Fibroblast of skin of left biceps (primary cell): ENCODE data around the gene PGAM5.
A peak's percentile ranks its signal among the peaks of the same experiment; 100 is the strongest.

Source experiments
- DNase-seq, 2 experiments: peaks; one replicate each; pipeline ENCODE4 v3.0.0-alpha.2; 2013; ENCODE audit warnings: low read depth in 2 of 2

PGAM5 gene

DNA sequence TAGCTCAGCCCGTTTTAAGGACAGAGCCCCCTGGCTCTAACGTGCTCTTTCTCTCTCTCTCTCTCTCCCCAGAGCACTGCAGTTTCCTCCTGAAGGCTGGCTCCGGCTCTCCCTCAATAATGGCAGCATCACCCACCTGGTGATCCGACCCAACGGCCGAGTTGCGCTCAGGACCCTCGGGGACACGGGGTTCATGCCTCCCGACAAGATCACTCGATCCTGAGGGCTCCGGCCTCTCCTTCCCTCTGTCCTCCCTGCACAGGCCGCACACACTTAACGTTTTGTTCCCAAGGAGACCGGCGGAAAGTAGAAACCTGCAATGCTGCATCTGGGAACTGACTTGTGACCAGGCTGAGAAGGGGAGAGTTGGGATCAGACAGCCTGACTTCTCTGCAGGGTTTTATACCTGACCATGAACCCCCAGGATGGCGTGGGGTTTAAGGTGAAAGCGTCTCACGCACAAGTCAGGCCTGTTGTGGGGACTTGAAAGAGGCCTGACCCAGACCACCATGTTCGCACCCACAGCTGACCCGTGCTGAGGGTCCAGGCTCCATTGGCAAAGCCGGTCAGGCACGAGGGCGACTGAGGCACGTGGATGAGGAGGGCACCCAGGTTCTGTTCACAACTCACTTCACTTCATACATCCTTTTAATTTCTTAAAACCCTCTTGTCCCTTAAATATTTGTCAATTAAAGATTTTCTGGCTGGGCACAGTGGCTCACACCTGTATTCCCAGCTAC is 10.1 kb downstream of the PGAM5 start:
- DNase-seq: no peak

DNA sequence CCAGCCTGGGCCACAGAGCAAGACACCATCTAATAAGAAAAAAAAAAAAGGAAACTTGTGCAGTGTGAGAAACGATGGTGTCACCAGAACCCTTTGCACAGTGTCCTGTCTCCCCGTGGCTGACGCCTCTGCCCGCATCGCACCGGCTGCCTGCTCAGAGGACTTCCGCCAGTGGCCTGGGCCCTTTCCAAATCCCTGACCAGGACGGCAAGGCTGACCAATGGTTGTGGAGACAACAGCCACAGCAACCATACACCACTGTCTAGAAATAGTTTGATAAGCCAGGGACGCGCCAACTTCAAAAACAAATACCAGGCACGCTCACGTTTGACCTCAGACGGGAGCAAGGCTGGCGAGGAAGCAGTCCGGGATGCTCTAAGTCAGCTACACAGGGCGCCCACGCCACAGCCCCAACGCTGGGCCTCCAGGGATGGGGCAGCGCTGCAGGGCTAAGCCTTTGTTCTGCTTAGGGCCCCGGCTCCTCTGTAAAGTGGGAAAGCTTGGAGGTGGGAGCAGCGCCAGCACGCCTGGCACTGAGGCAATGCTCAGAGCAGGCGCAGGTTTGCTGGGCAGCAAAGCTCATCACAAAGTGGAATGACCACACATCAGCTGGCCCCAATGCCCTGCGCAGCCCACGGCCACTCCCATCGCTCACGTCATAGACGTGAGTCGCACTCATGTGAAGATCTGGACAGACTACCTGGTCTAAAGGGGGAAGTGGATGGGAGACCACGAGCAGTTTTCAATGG is 12.5 kb downstream of the PGAM5 start:
- DNase-seq: no peak

DNA sequence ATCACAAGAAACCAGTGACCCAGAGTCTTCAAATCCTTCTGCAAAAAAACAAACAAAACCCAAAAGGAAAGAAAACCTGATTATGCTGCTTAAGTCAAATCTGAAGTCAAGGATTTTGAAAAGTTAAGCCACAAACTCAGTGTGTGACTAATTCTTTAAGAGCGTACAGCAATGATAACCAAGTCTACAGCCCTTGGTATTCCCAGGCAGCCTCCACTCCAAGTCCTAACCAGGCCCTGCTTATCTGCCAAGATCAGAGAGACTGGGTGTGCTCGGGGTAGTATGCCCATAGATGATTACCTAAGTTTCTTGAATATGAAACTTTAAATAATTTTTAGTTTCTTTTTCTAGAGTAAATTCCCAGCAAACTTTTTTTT is 13.1 kb downstream of the PGAM5 start:
- no peak for DNase-seq

DNA sequence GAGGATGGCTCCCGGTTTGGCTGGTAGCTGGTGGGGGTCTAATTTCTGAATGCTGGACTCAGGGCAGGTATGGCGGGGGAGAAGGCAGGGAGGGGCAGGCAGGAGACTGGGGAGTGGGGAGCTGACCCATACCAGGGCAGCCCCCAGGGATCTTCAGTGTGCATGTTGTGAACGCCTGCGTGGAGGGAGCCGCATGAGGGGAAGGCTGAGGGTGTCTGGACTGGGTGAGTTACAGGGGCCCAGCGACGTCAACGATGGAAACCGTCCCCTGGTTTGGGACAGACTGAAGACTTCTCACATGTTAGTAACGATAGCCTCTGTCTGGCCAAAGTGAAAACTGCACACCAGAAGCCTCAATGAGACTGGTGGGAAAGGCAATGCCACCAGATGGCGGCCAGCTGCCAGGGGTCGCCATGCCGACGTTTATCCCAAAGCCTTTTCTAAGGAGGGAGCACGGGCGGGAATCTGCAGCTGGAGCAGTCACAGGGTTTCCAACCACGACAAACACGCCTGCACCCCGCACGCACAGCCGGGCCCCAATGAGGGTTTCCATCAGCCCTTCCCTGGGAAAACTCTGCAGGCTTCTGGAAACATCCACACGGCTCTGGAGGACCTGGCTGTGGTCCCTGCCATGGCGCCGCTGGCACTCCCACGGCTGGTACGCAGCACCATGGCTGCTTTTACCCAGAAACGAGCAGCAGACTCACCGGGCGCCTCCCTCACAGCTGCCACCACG is 14.0 kb downstream of the PGAM5 start:
- no peak for DNase-seq

DNA sequence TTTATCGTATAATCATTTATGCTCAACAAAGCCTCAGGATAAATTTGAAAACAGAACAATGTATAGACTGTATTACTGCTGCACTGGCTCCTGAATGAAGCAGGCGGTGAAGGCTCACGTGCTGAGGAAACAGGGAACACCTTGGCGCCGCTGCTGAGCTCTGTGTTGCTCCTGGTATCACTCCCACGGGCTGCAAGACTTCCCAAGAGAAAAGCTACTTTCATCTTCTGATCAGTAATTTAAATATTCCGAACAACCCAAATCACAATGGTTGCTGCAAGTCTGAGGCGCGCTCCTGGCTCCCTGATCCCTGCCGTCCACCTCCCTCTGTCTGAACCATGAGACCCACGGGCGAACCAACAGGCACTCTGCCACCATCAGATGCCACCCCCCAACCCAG is 15.7 kb downstream of the PGAM5 start:
- DNase-seq: no peak

DNA sequence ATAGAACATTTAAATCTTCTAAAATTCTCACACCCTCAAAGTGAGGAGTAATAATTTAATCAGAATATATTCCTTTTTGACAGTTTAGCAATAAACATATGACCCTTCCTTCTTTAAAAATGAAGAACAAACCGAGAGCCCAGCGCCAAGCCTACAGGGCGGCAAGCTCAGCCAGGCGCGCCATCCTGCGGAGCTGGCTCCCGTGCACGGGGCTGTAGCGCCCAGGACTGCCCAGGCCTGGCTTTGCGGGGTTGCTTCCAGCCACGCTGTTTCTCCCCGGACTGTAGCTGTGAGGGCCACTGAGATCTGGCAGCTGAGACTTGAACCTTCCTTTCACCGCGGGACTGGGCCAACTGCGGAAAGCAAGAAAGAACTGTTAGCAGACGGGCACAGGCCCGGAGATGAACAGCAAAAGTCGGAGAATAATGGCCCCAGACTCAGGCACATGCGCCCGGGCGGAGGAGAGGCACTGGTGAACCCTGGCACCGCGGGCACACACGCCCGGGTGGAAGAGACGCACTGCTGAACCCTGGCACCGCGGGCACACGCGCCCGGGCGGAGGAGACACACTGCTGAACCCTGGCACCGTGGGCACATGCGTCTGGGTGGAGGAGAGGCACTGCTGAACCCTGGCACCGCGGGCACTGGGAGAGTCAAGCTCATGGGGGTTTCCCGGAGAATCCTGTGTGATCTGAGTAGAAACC is 16.6 kb downstream of the PGAM5 start:
- no peak for DNase-seq

DNA sequence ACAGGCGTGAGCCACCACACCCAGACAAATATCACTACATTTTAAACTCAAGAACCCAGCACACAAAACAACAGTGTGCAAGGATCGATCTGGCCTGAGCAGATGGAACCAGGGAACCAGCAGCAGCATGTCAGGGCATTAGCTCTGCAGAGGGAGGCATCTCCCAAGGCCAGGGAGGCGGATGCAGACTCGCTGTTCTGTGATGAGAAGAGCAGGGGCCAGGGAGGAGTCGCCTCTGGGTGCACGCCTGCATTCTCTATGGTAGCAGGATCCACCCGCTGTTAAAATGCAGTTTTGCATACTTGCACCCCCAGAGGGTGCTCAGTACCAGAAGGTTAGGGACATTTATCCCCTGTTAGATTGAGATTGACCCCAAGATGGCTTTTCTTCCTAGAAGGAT is 17.9 kb downstream of the PGAM5 start:
- DNase-seq: no peak

DNA sequence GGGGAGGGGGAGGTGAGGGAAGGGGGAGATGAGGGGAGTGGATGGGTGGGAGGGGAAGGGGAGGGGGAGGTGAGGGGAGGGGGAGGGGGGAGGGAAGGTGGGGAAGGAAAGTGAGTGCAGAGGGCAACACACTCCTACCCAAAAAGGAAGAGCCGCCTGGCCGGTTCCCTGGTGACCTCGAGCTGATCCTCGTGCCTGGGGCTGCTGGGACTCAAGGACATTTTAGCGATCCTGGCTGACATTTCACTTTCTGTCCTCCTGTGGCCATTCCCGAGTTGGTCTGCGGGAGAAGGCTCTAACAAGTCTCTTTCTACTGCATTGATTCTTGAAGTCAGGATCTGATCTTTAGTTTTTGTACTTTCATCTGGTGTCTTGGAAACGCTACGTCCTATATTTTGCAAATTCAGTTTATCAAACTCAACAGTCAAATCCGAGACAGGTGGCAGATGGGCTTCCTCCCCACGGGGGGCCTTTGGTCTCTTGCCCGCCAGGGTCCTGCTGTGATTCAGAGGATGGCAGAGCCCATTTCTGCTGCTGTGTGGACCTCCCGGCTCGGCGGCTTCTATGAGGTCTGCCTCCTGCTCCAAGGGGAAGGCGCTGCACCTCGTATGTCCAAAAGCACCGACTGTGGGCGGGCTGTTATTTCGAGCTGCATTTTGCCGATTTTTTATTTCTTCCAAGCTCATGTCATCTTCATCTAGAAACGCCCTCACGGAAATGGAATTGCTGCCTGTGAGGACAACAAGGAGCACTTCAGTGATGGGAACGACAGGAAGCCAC is 19.1 kb downstream of the PGAM5 start:
- no peak for DNase-seq

DNA sequence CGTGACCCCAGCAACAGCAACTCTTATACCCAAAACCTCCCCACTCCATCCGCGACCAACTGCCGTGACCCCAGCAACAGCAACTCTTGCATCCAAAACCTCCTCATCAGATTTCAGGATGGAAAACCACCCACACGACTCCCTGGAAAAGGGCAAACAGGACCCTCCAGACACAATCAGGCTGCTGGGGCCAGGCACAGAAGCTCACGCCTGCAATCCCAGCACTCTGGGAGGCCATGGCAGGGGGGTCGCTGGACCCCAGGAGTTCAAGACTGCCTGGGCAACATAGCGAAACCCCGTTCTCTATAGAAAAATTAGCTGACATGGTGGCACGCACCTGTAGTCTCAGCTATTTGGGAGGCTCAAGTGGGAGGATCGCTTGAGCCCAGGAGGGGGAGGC is 19.7 kb downstream of the PGAM5 start:
- no peak for DNase-seq

DNA sequence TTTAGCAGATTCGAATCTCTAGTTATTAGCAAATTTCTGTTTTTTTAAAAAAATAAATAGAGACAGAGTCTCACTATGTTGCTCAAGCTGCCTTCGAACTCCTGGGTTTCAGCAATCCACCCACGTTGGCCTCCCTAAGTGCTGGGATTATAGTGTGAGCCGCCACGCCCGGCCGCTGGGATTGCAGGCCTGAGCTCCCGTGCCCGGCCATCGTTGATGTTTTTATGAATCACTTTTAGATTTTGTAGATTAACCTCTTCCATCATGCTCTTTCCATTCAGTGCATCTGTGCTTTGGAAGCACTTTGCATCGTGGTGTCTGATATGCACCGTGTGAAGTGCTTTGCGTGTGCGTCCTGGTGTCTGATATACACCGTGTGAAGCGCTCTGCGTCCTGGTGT is 20.9 kb downstream of the PGAM5 start:
- no peak for DNase-seq

DNA sequence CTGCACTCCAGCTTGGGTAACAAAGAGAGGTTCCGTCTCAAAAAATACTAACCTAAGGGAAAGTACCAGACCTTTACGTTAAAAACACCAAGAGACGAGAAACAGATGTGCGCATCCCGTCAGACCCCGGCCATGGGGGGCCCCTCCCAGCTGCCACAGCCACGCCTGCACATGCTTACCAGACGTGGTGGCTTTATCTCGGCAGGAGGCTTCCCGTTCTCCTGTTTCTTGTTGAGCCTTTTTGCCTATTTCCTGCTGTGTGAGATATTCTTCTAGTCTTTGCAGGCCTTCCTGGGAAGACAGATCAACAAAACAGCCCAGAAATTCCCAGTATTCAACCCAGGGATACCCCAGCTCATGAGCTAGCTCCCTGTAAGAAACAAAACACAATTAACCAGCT is 23.6 kb downstream of the PGAM5 start:
- peak; percentile 48 to 56 for DNase-seq

DNA sequence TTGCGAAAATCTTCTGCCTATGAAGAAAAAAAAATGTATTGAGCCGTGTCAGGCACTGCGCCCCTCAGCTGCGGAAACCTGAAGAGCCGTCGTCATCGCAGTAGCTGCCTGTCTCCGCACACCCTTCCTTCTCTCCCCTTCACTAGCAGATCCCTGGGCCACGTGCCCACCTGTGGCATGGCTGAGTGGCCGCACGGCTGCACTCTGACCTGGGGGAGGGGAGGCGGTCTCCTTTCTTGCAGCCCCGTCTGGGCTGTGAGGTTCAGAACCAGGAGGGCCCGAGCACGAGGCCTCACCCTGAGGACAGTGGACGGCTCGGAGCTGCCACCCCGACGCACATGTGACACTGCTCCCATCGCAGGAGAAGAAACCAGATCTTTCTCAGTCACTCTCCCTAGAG is 24.9 kb downstream of the PGAM5 start:
- no peak for DNase-seq

DNA sequence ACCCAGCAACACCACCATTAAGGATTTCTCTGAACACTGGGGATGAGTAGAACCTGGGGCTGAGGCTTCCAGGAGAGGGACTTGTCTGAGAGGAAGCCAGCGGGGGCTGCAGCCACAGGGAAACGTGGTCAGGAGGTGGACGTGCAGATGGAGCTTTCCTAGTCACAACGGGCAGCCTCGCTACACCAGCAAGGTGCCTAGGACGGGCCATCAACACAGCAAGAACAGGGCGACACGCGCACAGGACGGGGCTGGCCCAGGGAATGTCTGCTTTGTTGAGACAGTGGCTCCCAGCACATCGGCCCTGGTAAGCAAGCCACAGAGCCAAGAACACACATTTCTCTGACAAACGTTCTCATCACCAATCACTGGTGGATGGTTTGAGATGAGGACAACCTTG is 25.7 kb downstream of the PGAM5 start:
- DNase-seq: no peak

DNA sequence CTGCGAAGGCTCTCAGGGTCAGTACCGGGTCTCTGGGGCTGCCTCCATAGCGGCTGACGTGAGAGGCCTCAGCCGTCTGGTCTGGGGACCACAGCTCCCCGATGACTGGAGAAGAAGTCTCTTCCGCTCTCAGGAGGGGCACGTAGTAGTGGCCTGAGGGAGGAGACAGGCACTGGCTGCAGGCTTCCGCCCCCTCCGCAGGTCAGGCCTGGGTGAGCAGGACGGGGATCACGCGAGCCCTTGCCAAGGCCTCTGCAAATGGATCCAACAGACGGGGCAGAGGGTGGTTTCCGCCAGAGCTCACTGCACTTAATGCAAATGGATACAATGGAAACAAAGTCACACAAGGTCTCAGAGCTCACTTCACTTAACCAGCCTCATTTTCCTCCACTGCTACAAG is 26.3 kb downstream of the PGAM5 start:
- DNase-seq: no peak

DNA sequence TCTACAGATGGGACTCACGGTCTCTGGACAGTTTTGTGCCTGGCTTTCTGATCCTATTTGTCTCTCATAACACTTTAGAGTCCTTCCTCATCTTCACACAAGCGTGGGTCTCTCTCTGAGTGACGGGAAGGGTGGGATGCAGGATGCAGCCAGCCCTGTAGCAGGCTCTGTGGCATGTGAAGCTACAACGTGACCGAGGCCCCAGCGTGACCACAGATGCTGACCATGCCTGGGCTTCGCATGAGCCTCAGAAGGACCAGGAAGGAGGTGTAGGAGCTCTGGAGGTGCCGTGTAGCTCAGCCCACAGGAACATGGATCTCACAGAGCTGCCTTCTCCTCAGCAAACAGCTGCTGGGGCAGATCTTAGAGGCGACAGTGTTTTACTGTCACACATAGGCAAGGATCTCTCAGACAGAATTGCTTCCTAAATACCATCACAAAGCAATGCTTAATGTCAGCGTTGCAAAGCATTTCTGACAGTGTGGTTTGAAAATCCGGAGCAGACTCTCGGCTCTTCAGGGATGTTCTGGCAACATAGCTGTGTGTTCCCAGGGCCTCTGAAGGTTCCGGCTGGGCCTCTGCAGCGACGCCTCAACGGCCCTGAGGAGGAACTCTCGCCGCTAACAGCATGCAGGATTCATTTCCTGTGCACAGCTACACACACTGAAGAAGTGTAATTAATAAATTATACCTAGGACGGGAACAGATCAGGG is 29.1 kb downstream of the PGAM5 start:
- DNase-seq: no peak

DNA sequence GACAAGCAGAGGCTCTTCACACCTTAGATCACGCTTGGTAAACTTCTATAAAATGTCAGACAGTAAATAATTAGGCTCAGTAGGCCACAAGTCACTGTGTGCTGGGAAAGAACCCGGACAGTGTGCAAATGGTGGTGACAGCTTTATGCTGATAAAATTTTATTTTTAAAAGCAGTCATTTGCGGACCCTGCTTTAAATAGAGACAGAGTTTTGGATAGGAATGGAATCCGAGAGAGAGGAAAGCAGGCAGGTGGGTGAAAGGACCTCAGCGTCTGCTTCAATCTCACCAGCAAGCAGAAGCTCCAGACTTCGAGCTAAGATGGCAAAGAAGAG is 29.6 kb downstream of the PGAM5 start:
- no peak for DNase-seq

DNA sequence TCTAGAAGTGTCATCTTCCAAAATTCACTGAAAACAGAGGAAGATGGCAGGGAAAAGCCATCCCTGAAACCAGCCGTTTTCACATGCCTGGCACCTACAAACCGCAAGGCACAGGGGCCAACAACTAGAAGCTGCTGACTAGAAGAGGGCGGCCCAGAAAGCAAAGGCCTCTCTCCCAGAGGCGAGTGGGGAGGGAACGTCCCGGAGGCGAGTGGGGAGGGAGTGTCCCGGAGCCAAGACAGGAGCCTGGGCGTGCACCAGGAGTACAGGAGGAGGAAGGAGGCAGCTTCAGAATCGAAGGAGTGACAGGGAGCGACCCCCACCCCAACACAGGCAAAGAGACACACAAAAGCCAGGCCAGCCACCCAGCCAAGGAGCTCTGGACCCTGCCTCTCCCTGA is 30.0 kb downstream of the PGAM5 start:
- no peak for DNase-seq

DNA sequence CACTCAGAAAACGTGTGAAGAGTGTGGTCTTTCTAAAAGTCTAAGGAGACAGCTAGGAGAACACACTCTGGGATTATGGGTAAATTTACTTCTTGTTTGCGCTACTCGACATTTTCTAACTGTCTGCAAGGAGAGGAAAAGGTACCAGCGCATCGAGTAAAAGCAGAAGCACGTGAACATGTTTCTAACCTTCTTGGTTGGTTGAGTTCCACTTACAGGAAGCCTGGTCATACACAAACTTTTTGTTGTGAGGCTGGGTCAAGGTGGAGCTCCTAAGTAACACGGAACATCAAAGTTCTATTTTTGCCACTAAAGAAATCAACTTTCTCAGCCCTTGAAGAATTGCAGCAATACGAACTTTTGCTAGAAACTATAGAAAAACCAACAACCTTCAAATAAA is 31.0 kb downstream of the PGAM5 start:
- DNase-seq: no peak

DNA sequence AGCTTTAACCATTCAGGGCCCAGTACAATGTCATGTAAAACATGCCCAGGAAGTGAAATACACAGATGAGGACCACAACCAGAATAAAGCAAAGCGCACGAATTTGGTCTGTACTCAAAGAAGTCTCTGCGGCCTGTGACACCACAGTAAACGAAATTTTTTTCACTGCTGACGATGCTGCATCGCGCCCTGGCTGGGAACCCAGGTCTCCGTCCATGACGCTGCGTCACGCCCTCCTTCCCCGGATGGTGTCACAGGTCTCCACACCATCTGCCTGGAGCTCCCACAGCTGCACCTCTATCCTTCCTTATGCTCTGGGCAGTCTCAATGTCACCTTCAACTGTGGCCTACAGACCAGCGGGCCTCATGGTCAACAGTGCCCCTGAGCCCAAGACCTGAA is 33.2 kb downstream of the PGAM5 start:
- no peak for DNase-seq

DNA sequence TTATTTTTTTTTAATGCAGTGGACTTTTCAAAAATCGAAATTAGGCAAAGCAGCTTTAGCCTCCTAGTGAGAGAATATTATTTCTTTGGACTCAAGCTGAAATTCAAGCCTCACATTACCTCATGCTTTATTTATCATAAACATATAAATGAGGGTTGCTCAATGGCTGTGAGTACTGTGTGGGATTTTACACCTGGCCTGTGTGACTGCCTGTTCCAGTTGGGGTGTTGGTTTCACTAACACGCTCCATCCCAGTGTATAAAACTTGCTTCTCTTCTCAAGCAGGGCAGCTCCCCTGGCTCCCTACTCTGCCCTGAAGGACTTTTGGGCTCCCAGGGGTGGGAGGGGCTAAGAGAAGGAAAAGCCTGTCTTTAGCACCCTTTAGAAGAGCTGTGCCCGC is 36.0 kb downstream of the PGAM5 start:
- DNase-seq: no peak

DNA sequence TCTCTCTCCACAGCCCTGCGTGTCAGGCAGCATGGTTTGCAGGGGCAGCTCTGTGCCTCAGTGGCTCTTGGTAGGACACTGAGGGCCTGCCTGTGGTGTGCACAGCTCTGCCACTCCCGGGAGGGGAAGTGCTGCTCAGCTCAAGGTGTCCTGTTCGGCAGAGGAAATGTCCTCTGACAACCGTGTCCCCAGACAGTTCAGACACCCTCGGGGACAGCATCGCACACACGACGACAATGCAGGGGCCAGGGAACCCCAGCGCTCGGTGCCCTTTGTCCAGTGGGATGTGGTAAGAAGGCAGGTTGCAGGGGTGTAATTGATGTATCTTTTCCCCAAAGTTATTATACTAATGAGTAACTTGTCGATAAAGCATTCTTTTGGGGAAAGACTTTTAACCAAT is 36.8 kb downstream of the PGAM5 start:
- no peak for DNase-seq
